Measurements from ENCODE around the gene VEGFA.

Gene VEGFA

DNA sequence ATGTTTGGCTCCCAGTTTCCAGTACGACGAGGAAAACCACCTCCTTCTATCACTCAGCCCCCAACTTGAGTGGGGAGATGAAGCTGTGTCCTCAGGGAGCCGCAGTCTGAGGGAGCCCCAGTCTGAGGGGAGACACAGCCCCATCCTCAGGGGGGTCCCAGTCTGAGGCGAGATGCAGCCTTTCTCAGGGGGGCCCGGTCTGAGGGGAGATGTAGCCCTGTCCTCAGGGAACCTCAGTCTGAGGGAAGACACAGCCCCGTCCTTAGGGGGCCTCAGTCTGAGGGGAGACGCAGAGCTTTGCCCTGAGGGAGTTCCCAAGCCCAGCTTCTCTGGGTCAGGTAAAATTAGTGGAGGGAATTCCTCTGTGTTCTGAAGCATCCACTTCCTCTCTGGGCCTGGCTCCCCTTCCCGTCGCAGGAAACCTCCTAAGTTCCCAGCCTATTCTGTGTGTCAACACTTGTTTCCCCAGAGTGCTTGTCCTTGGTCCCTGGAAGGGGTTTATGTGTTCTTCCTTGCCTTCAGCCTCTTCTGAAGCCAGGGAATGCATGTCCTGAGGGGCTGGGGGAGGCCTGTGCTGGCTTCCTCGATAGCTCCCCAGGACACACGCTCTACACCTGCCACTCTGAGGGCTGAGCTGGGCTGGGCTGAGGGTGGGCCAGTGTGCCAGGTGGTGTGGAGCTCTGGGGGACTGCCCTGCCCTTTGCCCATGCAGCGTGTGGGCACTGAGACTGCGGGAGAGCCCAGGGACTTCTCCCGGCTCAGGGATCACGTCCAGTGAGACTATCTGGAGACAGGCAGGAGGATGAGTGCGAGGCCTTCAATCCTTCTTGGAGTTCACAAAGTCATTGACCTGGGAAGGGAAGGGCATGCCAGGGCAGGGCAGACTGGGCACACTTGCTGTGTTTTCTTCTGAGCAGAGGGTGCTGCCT, 55.4 kb downstream of the VEGFA start:
- no peak overlapping the region for H3K4me2 ChIP-seq (ENCODE audit: low read length)
- no peak overlapping the region for H3K9ac ChIP-seq (ENCODE audit: low read depth, low read length)
- H3K27me3 ChIP-seq (ENCODE audit: control insufficient read depth, insufficient read depth, low read length): peaks cover 57% of the 10 kb centered on the region
- H3K9me3 ChIP-seq (replicated peaks; ENCODE audit: low read length): no peaks in the 10 kb centered on the region
- H3K36me3 ChIP-seq (ENCODE audit: insufficient read depth, low read length): no peaks in the 10 kb centered on the region
- no peak overlapping the region for H3K4me3 ChIP-seq (ENCODE audit: low read length)
- no peaks in the 10 kb centered on the region for H3K4me1 ChIP-seq (ENCODE audit: control insufficient read depth, insufficient read depth, low read length)

- peaks cover 58% of the 10 kb centered on the region for H3K27me3 ChIP-seq (ENCODE audit: control insufficient read depth, insufficient read depth, low read length)
- no peaks in the 10 kb centered on the region for H3K36me3 ChIP-seq (ENCODE audit: insufficient read depth, low read length)
- no peak overlapping the region for H3K9ac ChIP-seq (ENCODE audit: low read depth, low read length)
- no peak overlapping the region for H3K4me3 ChIP-seq (ENCODE audit: low read length)
- H3K9me3 ChIP-seq (replicated peaks; ENCODE audit: low read length): no peaks in the 10 kb centered on the region
- no peaks in the 10 kb centered on the region for H3K4me1 ChIP-seq (ENCODE audit: control insufficient read depth, insufficient read depth, low read length)
- no peak overlapping the region for H3K4me2 ChIP-seq (ENCODE audit: low read length)
Observed at GRCh38 chr6:43826730-43827129, 56.7 kb downstream of the VEGFA start.

DNA sequence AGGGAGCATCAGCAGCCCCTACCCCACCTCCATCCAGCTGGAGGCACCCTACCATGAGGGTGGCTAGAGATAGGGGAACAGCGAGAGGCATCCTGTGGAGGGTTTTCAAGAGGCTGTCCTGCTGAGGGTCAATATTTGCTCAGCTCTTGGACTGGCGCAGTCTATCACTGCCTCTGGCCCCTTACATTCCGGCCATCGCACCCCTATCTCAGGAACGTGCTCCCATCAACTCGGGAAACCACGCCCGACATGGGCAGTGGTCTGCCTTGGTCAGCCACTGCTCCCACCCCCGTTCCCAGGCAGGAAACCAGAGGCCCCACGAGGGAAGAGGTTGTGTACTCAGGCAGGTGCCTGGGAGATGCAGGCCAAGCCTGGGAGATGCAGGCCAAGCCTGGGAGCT, 57.9 kb downstream of the VEGFA start:
- no peak overlapping the region for H3K4me3 ChIP-seq (ENCODE audit: low read length)
- H3K4me2 ChIP-seq (ENCODE audit: low read length): no peak overlapping the region
- H3K9me3 ChIP-seq (replicated peaks; ENCODE audit: low read length): no peaks in the 10 kb centered on the region
- H3K4me1 ChIP-seq (ENCODE audit: control insufficient read depth, insufficient read depth, low read length): no peaks in the 10 kb centered on the region
- H3K36me3 ChIP-seq (ENCODE audit: insufficient read depth, low read length): no peaks in the 10 kb centered on the region
- H3K9ac ChIP-seq (ENCODE audit: low read depth, low read length): no peak overlapping the region
- H3K27me3 ChIP-seq (ENCODE audit: control insufficient read depth, insufficient read depth, low read length): peaks cover 56% of the 10 kb centered on the region

- no peak overlapping the region for H3K4me3 ChIP-seq (ENCODE audit: low read length)
- no peaks in the 10 kb centered on the region for H3K36me3 ChIP-seq (ENCODE audit: insufficient read depth, low read length)
- H3K9ac ChIP-seq (ENCODE audit: low read depth, low read length): no peak overlapping the region
- no peaks in the 10 kb centered on the region for H3K9me3 ChIP-seq (replicated peaks; ENCODE audit: low read length)
- no peak overlapping the region for H3K4me2 ChIP-seq (ENCODE audit: low read length)
- peaks cover 7% of the 10 kb centered on the region for H3K4me1 ChIP-seq (ENCODE audit: control insufficient read depth, insufficient read depth, low read length)
- peaks cover 51% of the 10 kb centered on the region for H3K27me3 ChIP-seq (ENCODE audit: control insufficient read depth, insufficient read depth, low read length)
Observed at GRCh38 chr6:43828711-43829110, 58.7 kb downstream of the VEGFA start.

GRCh38 chr6:43829470-43829869, 59.5 kb downstream of the VEGFA start:
- no peaks in the 10 kb centered on the region for H3K36me3 ChIP-seq (ENCODE audit: insufficient read depth, low read length)
- peaks cover 7% of the 10 kb centered on the region for H3K4me1 ChIP-seq (ENCODE audit: control insufficient read depth, insufficient read depth, low read length)
- H3K9ac ChIP-seq (ENCODE audit: low read depth, low read length): no peak overlapping the region
- H3K27me3 ChIP-seq (ENCODE audit: control insufficient read depth, insufficient read depth, low read length): peaks cover 43% of the 10 kb centered on the region
- H3K4me2 ChIP-seq (ENCODE audit: low read length): no peak overlapping the region
- no peak overlapping the region for H3K4me3 ChIP-seq (ENCODE audit: low read length)
- no peaks in the 10 kb centered on the region for H3K9me3 ChIP-seq (replicated peaks; ENCODE audit: low read length)

DNA sequence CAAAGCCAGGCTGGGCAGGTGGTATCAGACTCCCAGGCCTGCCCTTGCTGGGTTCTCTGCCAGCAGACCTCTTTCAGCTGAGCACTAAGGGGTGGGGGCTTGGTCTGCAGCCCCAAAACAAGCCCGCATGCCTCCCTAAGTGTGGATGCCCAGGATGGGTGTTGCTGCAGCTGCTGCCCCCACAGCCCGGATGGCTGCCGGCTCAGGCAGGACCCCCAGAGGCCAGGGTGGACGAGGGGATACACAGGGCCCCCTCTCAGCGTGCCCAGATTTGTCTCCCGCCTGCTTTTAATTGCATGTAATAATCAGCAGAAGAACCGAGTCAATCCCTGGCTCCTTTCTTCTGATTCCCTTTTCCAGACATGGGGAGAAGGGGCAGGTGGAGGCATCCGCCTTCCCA, 60.8 kb downstream of the VEGFA start:
- H3K27me3 ChIP-seq (ENCODE audit: control insufficient read depth, insufficient read depth, low read length): peaks cover 35% of the 10 kb centered on the region

GRCh38 chr6:43831191-43831590, 61.2 kb downstream of the VEGFA start:
- Histone ChIP-seq H3K4me3 (ENCODE audit: low read length) (no peak overlapping the region), H3K9me3 (replicated peaks; ENCODE audit: low read length) (no peaks in the 10 kb centered on the region), H3K27me3 (ENCODE audit: control insufficient read depth, insufficient read depth, low read length) (peaks cover 33% of the 10 kb centered on the region), H3K9ac (ENCODE audit: low read depth, low read length) (no peak overlapping the region), H3K36me3 (ENCODE audit: insufficient read depth, low read length) (no peaks in the 10 kb centered on the region), H3K4me2 (ENCODE audit: low read length) (no peak overlapping the region), H3K4me1 (ENCODE audit: control insufficient read depth, insufficient read depth, low read length) (peaks cover 10% of the 10 kb centered on the region)

More for the DNA sequence above, 60.8 kb downstream of the VEGFA start:
- Histone ChIP-seq H3K9me3 (replicated peaks; ENCODE audit: low read length) (no peaks in the 10 kb centered on the region), H3K4me2 (ENCODE audit: low read length) (no peak overlapping the region), H3K4me3 (ENCODE audit: low read length) (no peak overlapping the region), H3K36me3 (ENCODE audit: insufficient read depth, low read length) (no peaks in the 10 kb centered on the region), H3K9ac (ENCODE audit: low read depth, low read length) (no peak overlapping the region), H3K4me1 (ENCODE audit: control insufficient read depth, insufficient read depth, low read length) (peaks cover 7% of the 10 kb centered on the region)

- Histone ChIP-seq H3K4me1 (ENCODE audit: control insufficient read depth, insufficient read depth, low read length) (peaks cover 17% of the 10 kb centered on the region), H3K36me3 (ENCODE audit: insufficient read depth, low read length) (no peaks in the 10 kb centered on the region), H3K9me3 (replicated peaks; ENCODE audit: low read length) (no peaks in the 10 kb centered on the region), H3K4me3 (ENCODE audit: low read length) (no peak overlapping the region), H3K4me2 (ENCODE audit: low read length) (no peak overlapping the region), H3K27me3 (ENCODE audit: control insufficient read depth, insufficient read depth, low read length) (peaks cover 30% of the 10 kb centered on the region), H3K9ac (ENCODE audit: low read depth, low read length) (no peak overlapping the region)
Observed at GRCh38 chr6:43833223-43833995, 63.4 kb downstream of the VEGFA start.

DNA sequence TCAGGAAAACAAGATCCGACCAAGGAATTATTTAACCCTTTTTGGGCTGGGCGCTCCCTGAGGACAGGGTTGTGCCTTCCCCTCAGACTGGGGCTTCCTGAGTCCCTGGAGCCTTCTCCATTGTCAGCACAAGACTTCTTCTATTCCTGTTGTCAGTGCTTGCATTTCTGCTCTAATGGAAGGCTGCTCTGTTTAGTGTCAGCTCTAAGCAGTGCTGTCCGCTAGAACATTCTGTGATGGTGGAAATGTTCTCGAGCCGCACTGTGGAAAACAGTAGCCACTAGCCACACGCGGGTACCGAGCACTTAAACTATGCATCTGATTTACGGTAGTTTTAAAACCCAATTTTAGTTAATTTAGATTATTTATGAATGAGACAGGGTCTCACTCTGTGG, 64.0 kb downstream of the VEGFA start:
- peaks cover 30% of the 10 kb centered on the region for H3K27me3 ChIP-seq (ENCODE audit: control insufficient read depth, insufficient read depth, low read length)
- H3K4me3 ChIP-seq (ENCODE audit: low read length): no peak overlapping the region
- H3K36me3 ChIP-seq (ENCODE audit: insufficient read depth, low read length): no peaks in the 10 kb centered on the region
- no peak overlapping the region for H3K9ac ChIP-seq (ENCODE audit: low read depth, low read length)
- no peak overlapping the region for H3K4me2 ChIP-seq (ENCODE audit: low read length)
- H3K4me1 ChIP-seq (ENCODE audit: control insufficient read depth, insufficient read depth, low read length): peaks cover 22% of the 10 kb centered on the region
- no peaks in the 10 kb centered on the region for H3K9me3 ChIP-seq (replicated peaks; ENCODE audit: low read length)

DNA sequence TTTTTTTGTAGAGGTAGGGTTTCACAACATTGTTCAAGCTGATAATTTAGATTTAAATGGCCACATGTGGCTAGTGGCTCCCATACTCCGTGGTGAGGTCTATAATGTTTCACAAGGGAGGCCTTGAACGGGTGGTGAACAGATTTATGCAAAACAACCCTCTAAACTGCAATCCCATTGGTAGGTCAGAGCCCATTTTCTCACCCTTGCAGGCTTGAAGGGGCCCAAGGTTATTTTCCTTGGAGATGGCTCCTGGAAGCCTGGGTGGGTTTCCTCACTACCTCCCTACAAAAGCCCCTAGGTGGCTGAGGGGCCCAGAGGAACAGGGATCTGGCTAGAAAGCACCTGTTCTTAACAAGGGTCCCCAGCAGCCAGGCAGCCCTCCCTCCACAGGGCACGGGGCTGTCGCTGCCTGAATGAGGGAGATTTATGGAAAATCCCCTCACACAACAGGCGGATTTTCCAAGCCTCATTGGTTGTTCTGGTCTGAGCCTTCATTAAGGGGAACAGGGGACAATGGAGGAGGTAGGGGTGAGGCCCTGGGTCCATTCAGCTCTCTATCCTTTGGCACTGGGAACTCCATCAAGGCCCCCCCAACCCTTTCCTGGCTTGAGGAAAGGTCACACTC, 64.6 kb downstream of the VEGFA start:
- Histone ChIP-seq H3K27me3 (ENCODE audit: control insufficient read depth, insufficient read depth, low read length) (peaks cover 30% of the 10 kb centered on the region), H3K9me3 (replicated peaks; ENCODE audit: low read length) (no peaks in the 10 kb centered on the region), H3K36me3 (ENCODE audit: insufficient read depth, low read length) (no peaks in the 10 kb centered on the region)

GRCh38 chr6:43835872-43836419, 65.9 kb downstream of the VEGFA start:
- Histone ChIP-seq H3K9me3 (replicated peaks; ENCODE audit: low read length) (no peaks in the 10 kb centered on the region), H3K9ac (ENCODE audit: low read depth, low read length) (no peak overlapping the region), H3K4me1 (ENCODE audit: control insufficient read depth, insufficient read depth, low read length) (peaks cover 26% of the 10 kb centered on the region), H3K4me2 (ENCODE audit: low read length) (no peak overlapping the region), H3K27me3 (ENCODE audit: control insufficient read depth, insufficient read depth, low read length) (peaks cover 18% of the 10 kb centered on the region), H3K4me3 (ENCODE audit: low read length) (no peak overlapping the region), H3K36me3 (ENCODE audit: insufficient read depth, low read length) (no peaks in the 10 kb centered on the region)

More for the DNA sequence above, 64.6 kb downstream of the VEGFA start:
- Histone ChIP-seq H3K4me2 (ENCODE audit: low read length) (no peak overlapping the region), H3K9ac (ENCODE audit: low read depth, low read length) (no peak overlapping the region), H3K4me3 (ENCODE audit: low read length) (no peak overlapping the region), H3K4me1 (ENCODE audit: control insufficient read depth, insufficient read depth, low read length) (peaks cover 22% of the 10 kb centered on the region)

All from skeletal muscle satellite cell (primary cell).